ENCODE measurements around the gene PDE8A.

PDE8A gene

GRCh38 chr15:85003593-85004312 is 22.1 kb downstream of the PDE8A start:
- no peaks in the 10 kb centered on the region for H3K9me3 ChIP-seq (ENCODE audit: severe bottlenecking)
- H3K27me3 ChIP-seq (ENCODE audit: insufficient read depth, low read depth, severe bottlenecking), result no peaks in the 10 kb centered on the region
- H3K36me3 ChIP-seq, result no peaks in the 10 kb centered on the region
- no peak for DNase-seq
- H3K27ac ChIP-seq, result no peak overlapping the region
- TF ChIP-seq, protein P1, sequence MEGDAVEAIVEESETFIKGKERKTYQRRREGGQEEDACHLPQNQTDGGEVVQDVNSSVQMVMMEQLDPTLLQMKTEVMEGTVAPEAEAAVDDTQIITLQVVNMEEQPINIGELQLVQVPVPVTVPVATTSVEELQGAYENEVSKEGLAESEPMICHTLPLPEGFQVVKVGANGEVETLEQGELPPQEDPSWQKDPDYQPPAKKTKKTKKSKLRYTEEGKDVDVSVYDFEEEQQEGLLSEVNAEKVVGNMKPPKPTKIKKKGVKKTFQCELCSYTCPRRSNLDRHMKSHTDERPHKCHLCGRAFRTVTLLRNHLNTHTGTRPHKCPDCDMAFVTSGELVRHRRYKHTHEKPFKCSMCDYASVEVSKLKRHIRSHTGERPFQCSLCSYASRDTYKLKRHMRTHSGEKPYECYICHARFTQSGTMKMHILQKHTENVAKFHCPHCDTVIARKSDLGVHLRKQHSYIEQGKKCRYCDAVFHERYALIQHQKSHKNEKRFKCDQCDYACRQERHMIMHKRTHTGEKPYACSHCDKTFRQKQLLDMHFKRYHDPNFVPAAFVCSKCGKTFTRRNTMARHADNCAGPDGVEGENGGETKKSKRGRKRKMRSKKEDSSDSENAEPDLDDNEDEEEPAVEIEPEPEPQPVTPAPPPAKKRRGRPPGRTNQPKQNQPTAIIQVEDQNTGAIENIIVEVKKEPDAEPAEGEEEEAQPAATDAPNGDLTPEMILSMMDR (IDR thresholded peaks at IDR 0.05; ENCODE audit: low read depth, low read length), result no peak
- no peak overlapping the region for H3K4me3 ChIP-seq (ENCODE audit: low read depth, low read length)

GRCh38 chr15:85004550-85004949 is 22.9 kb downstream of the PDE8A start:
- TF ChIP-seq, protein P1 (IDR thresholded peaks at IDR 0.05; ENCODE audit: low read depth, low read length), result no peak
- Histone ChIP-seq H3K9me3 (ENCODE audit: severe bottlenecking) (no peaks in the 10 kb centered on the region), H3K36me3 (no peaks in the 10 kb centered on the region), H3K4me3 (ENCODE audit: low read depth, low read length) (no peak overlapping the region), H3K27me3 (ENCODE audit: insufficient read depth, low read depth, severe bottlenecking) (no peaks in the 10 kb centered on the region), H3K27ac (no peak overlapping the region)
- DNase-seq, result no peak

- H3K36me3 ChIP-seq, result no peaks in the 10 kb centered on the region
- DNase-seq, result no peak
- H3K27ac ChIP-seq, result no peak overlapping the region
- no peaks in the 10 kb centered on the region for H3K27me3 ChIP-seq (ENCODE audit: insufficient read depth, low read depth, severe bottlenecking)
- TF ChIP-seq, protein P1 (IDR thresholded peaks at IDR 0.05; ENCODE audit: low read depth, low read length), result no peak
- H3K4me3 ChIP-seq (ENCODE audit: low read depth, low read length), result no peak overlapping the region
- H3K9me3 ChIP-seq (ENCODE audit: severe bottlenecking), result no peaks in the 10 kb centered on the region
Measured at GRCh38 chr15:85005319-85005718, 23.7 kb downstream of the PDE8A start.

GRCh38 chr15:85005746-85006145 is 24.1 kb downstream of the PDE8A start:
- TF ChIP-seq, protein P1 (IDR thresholded peaks at IDR 0.05; ENCODE audit: low read depth, low read length), result no peak
- no peak overlapping the region for H3K4me3 ChIP-seq (ENCODE audit: low read depth, low read length)
- no peaks in the 10 kb centered on the region for H3K9me3 ChIP-seq (ENCODE audit: severe bottlenecking)
- no peak overlapping the region for H3K27ac ChIP-seq
- no peaks in the 10 kb centered on the region for H3K27me3 ChIP-seq (ENCODE audit: insufficient read depth, low read depth, severe bottlenecking)
- no peak for DNase-seq
- no peaks in the 10 kb centered on the region for H3K36me3 ChIP-seq

GRCh38 chr15:85006201-85006600 is 24.5 kb downstream of the PDE8A start:
- H3K36me3 ChIP-seq, result no peaks in the 10 kb centered on the region
- TF ChIP-seq, protein P1 (IDR thresholded peaks at IDR 0.05; ENCODE audit: low read depth, low read length), result no peak
- H3K27ac ChIP-seq, result no peak overlapping the region
- no peaks in the 10 kb centered on the region for H3K27me3 ChIP-seq (ENCODE audit: insufficient read depth, low read depth, severe bottlenecking)
- no peak overlapping the region for H3K4me3 ChIP-seq (ENCODE audit: low read depth, low read length)
- DNase-seq, result no peak
- H3K9me3 ChIP-seq (ENCODE audit: severe bottlenecking), result no peaks in the 10 kb centered on the region

DNA sequence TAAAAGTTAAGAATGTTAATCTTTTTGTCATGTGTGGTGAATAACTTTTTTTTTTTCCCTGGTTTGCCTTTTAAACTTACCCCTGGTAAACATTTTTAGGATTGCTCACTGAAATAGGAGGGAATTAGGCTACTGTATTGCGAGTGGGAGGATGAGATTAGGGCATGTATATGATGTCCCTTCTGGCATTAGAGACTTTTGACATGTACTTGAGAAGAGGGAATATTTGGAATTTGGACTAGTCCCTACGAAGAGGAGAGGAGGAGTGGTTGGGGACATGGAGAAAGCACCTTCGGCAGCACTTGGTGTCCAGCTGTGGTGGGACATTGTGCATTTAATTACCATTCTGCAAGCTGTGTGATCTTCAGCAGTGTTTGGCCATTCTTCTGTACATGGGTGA is 25.0 kb downstream of the PDE8A start:
- Histone ChIP-seq H3K36me3 (no peaks in the 10 kb centered on the region), H3K27me3 (ENCODE audit: insufficient read depth, low read depth, severe bottlenecking) (no peaks in the 10 kb centered on the region), H3K27ac (no peak overlapping the region), H3K4me3 (ENCODE audit: low read depth, low read length) (no peak overlapping the region), H3K9me3 (ENCODE audit: severe bottlenecking) (no peaks in the 10 kb centered on the region)
- no peak for DNase-seq
- TF ChIP-seq, protein P1 (IDR thresholded peaks at IDR 0.05; ENCODE audit: low read depth, low read length), result no peak
